Measurements from ENCODE around the gene RNF212B. TPM values are rescaled to one million over a fixed set of nuclear protein-coding genes. Genes with fewer than 3 reads are reported as not detected.

The RNF212B gene
- total and polyA plus RNA-seq, 2 of the 13 experiments (the other 11 are each of a cell fraction or from before 2014, with no cell fraction given), result 0.05 TPM; not detected in 1

DNA sequence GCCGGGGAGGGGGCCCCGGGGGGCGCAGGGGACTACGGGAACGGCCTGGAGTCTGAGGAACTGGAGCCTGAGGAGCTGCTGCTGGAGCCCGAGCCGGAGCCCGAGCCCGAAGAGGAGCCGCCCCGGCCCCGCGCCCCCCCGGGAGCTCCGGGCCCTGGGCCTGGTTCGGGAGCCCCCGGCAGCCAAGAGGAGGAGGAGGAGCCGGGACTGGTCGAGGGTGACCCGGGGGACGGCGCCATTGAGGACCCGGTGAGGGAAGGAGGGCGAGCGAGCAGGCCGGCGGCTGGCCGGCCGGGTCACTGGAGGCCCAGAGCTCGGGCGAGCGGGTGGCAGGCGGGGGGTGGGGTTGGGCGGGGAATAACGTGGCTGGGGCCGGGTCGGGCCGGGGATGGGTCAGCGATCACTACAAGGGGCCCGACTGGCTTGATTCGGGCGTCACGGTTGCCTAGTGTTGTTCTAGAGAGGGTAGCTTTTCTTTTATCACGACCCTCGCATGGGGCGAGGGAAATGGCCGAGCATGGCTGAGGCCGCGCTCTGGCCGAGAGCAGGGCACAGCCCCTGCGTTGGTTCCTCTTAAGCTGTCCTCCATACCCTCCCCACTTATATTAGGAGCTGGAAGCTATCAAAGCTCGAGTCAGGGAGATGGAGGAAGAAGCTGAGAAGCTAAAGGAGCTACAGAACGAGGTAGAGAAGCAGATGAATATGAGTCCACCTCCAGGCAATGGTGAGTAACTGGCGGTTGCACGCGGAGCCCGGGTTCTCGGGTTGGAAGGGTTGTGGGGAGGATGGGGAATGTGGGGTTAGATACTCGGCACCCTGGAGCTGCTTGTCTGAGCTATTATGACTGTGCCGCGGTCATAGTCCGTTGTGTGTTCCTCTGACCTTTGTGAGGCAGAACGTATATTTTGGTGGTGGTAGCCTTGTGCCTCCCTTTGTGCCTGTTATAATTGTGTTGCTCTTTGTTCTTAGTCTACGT lies 84.1 kb downstream of the RNF212B start (continued):
- TF ChIP-seq NFYC (CRISPR knock-in tag; IDR thresholded peaks at IDR 0.05) (peak; percentile 42; the same call in 1 of the 2 replicates), NCOA1 (CRISPR knock-in tag; IDR thresholded peaks at IDR 0.05) (peak; percentile 78; the same call in 1 of the 2 replicates), HCFC1 (IDR thresholded peaks at IDR 0.05; ENCODE audit: low read depth, low read length) (no peak), STAT5B (CRISPR knock-in tag; IDR thresholded peaks at IDR 0.05) (peak; percentile 70), ZNF589 (CRISPR knock-in tag; conservative IDR thresholded peaks at IDR 0.05) (no peak; the same call in 1 of the 2 replicates), TEAD2 (CRISPR knock-in tag; IDR thresholded peaks at IDR 0.05) (peak; percentile 41), SIN3A (IDR thresholded peaks at IDR 0.05; ENCODE audit: borderline replicate concordance, low read depth, low read length) (peak; percentile 86; the same call in 1 of the 2 replicates), MAFF (IDR thresholded peaks at IDR 0.05; ENCODE audit: low read depth, low read length) (no peak), REPIN1 (CRISPR knock-in tag; IDR thresholded peaks at IDR 0.05; ENCODE audit: borderline replicate concordance, low read depth) (peak; percentile 70), ZNF577 (CRISPR knock-in tag; IDR thresholded peaks at IDR 0.05; ENCODE audit: borderline replicate concordance, low read depth) (no peak; the same call in 1 of the 2 replicates), ZNF530 (CRISPR knock-in tag; IDR thresholded peaks at IDR 0.05; ENCODE audit: low read depth) (no peak), HDAC1 (CRISPR knock-in tag; IDR thresholded peaks at IDR 0.05) (peak; percentile 52), KDM3A (CRISPR knock-in tag; IDR thresholded peaks at IDR 0.05; ENCODE audit: low read depth) (0 out of 2 replicates have a peak, but pooled peaks have one; percentile 33), ZNF124 (CRISPR knock-in tag; IDR thresholded peaks at IDR 0.05) (no peak), ZNF614 (CRISPR knock-in tag; IDR thresholded peaks at IDR 0.05; ENCODE audit: borderline replicate concordance) (peak; percentile 67), NAIF1 (CRISPR knock-in tag; IDR thresholded peaks at IDR 0.05; ENCODE audit: borderline replicate concordance) (peak; percentile 72; the same call in 1 of the 2 replicates), ZNF788 (CRISPR knock-in tag; IDR thresholded peaks at IDR 0.05; ENCODE audit: borderline replicate concordance) (peak; percentile 56; the same call in 1 of the 2 replicates)
- TF ChIP-seq, protein P1, sequence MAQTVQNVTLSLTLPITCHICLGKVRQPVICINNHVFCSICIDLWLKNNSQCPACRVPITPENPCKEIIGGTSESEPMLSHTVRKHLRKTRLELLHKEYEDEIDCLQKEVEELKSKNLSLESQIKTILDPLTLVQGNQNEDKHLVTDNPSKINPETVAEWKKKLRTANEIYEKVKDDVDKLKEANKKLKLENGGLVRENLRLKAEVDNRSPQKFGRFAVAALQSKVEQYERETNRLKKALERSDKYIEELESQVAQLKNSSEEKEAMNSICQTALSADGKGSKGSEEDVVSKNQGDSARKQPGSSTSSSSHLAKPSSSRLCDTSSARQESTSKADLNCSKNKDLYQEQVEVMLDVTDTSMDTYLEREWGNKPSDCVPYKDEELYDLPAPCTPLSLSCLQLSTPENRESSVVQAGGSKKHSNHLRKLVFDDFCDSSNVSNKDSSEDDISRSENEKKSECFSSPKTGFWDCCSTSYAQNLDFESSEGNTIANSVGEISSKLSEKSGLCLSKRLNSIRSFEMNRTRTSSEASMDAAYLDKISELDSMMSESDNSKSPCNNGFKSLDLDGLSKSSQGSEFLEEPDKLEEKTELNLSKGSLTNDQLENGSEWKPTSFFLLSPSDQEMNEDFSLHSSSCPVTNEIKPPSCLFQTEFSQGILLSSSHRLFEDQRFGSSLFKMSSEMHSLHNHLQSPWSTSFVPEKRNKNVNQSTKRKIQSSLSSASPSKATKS (CRISPR knock-in tag; IDR thresholded peaks at IDR 0.05), result peak; percentile 63; the same call in 1 of the 2 replicates
- TF ChIP-seq, protein P2, sequence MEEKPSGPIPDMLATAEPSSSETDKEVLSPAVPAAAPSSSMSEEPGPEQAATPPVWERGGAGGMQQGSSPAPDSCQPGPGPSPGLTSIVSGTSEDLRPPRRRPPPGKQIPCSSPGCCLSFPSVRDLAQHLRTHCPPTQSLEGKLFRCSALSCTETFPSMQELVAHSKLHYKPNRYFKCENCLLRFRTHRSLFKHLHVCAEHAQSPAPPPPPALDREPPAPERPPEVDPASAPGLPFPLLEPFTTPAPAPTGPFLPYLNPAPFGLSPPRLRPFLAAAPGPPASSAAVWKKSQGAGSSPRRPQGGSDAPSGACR (CRISPR knock-in tag; IDR thresholded peaks at IDR 0.05), result peak; percentile 86
- TF ChIP-seq, protein P3, sequence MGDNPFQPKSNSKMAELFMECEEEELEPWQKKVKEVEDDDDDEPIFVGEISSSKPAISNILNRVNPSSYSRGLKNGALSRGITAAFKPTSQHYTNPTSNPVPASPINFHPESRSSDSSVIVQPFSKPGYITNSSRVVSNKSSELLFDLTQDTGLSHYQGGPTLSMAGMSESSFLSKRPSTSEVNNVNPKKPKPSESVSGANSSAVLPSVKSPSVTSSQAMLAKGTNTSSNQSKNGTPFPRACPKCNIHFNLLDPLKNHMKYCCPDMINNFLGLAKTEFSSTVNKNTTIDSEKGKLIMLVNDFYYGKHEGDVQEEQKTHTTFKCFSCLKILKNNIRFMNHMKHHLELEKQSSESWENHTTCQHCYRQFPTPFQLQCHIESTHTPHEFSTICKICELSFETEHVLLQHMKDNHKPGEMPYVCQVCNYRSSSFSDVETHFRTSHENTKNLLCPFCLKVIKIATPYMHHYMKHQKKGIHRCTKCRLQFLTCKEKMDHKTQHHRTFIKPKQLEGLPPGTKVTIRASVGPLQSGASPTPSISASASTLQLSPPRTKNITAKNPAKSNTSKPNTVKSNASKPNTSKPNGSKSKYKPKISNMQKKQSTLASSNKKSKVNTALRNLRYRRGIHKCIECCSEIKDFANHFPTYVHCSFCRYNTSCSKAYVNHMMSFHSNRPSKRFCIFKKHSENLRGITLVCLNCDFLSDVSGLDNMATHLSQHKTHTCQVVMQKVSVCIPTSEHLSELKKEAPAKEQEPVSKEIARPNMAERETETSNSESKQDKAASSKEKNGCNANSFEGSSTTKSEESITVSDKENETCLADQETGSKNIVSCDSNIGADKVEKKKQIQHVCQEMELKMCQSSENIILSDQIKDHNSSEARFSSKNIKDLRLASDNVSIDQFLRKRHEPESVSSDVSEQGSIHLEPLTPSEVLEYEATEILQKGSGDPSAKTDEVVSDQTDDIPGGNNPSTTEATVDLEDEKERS (CRISPR knock-in tag; IDR thresholded peaks at IDR 0.05), result no peak
- TF ChIP-seq, protein P4, sequence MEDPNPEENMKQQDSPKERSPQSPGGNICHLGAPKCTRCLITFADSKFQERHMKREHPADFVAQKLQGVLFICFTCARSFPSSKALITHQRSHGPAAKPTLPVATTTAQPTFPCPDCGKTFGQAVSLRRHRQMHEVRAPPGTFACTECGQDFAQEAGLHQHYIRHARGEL (CRISPR knock-in tag; IDR thresholded peaks at IDR 0.05), result no peak

All from HepG2 (cell line).